Type B pancreatic cell (in vitro differentiated cells): ENCODE measurements around the gene CXCR6. TPM values are rescaled to one million over a fixed set of nuclear protein-coding genes. Genes with fewer than 3 reads are reported as not detected.

Experiments
- DNase-seq: peaks from one replicate; pipeline ENCODE4 v3.0.0; 2021; ENCODE audit warnings: mixed read lengths; ENCODE audit not compliant: unreplicated experiment; ENCODE audit errors: extremely low spot score
- H3K27ac Mint-ChIP-seq: 2 replicates; pipeline ENCODE4 v1.8.0; 2021; ENCODE audit warnings: mild to moderate bottlenecking, mixed read lengths
- H3K27me3 Mint-ChIP-seq: 2 replicates; pipeline ENCODE4 v1.8.0; 2021; ENCODE audit warnings: mixed read lengths
- H3K36me3 Mint-ChIP-seq: 2 replicates; pipeline ENCODE4 v1.8.0; 2021; ENCODE audit warnings: mixed read lengths
- H3K4me1 Mint-ChIP-seq: one replicate; pipeline ENCODE4 v1.8.0; 2021; ENCODE audit warnings: mixed read lengths; ENCODE audit not compliant: unreplicated experiment
- H3K4me3 Mint-ChIP-seq: 2 replicates; pipeline ENCODE4 v1.8.0; 2021; ENCODE audit warnings: mild to moderate bottlenecking, mixed read lengths
- H3K9me3 Mint-ChIP-seq: 2 replicates; pipeline ENCODE4 v1.8.0; 2021; ENCODE audit warnings: mixed read lengths
- total RNA-seq: library from RNA; stranded (reverse); gene quantifications from 2 replicates; pipeline ENCODE4 v1.2.1, GENCODE V29; 2021; ENCODE audit warnings: low replicate concordance
- TF ChIP-seq, protein P1 (sequence below): fragments of 200-600 bp; sonication (generic); conservative IDR thresholded peaks from 2 replicates; pipeline ENCODE4 v1.5.0; 2021; ENCODE audit warnings: antibody characterized with exemption, mild to moderate bottlenecking

The CXCR6 gene
- total RNA-seq, 1 donor from 2014 or later = not detected

DNA sequence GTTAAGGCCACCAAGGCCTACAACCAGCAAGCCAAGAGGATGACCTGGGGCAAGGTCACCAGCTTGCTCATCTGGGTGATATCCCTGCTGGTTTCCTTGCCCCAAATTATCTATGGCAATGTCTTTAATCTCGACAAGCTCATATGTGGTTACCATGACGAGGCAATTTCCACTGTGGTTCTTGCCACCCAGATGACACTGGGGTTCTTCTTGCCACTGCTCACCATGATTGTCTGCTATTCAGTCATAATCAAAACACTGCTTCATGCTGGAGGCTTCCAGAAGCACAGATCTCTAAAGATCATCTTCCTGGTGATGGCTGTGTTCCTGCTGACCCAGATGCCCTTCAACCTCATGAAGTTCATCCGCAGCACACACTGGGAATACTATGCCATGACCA is 3.6 kb downstream of the CXCR6 start:
- Mint-ChIP-seq H3K4me3 (no peak overlapping the region), H3K36me3 (peaks cover 7% of the 10 kb centered on the region), H3K9me3 (no peaks in the 10 kb centered on the region), H3K27me3 (no peaks in the 10 kb centered on the region), H3K27ac (no peak overlapping the region), H3K4me1 (no peaks in the 10 kb centered on the region)
- TF ChIP-seq, protein P1, sequence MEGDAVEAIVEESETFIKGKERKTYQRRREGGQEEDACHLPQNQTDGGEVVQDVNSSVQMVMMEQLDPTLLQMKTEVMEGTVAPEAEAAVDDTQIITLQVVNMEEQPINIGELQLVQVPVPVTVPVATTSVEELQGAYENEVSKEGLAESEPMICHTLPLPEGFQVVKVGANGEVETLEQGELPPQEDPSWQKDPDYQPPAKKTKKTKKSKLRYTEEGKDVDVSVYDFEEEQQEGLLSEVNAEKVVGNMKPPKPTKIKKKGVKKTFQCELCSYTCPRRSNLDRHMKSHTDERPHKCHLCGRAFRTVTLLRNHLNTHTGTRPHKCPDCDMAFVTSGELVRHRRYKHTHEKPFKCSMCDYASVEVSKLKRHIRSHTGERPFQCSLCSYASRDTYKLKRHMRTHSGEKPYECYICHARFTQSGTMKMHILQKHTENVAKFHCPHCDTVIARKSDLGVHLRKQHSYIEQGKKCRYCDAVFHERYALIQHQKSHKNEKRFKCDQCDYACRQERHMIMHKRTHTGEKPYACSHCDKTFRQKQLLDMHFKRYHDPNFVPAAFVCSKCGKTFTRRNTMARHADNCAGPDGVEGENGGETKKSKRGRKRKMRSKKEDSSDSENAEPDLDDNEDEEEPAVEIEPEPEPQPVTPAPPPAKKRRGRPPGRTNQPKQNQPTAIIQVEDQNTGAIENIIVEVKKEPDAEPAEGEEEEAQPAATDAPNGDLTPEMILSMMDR = no peak
- no peak for DNase-seq

DNA sequence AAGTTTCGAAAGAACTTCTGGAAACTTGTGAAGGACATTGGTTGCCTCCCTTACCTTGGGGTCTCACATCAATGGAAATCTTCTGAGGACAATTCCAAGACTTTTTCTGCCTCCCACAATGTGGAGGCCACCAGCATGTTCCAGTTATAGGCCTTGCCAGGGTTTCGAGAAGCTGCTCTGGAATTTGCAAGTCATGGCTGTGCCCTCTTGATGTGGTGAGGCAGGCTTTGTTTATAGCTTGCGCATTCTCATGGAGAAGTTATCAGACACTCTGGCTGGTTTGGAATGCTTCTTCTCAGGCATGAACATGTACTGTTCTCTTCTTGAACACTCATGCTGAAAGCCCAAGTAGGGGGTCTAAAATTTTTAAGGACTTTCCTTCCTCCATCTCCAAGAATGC is 4.1 kb downstream of the CXCR6 start:
- no peaks in the 10 kb centered on the region for H3K27me3 Mint-ChIP-seq
- H3K27ac Mint-ChIP-seq = no peak overlapping the region
- no peak overlapping the region for H3K4me3 Mint-ChIP-seq
- H3K36me3 Mint-ChIP-seq = peaks cover 7% of the 10 kb centered on the region
- no peaks in the 10 kb centered on the region for H3K4me1 Mint-ChIP-seq
- TF ChIP-seq, protein P1 = no peak
- H3K9me3 Mint-ChIP-seq = no peaks in the 10 kb centered on the region
- DNase-seq = no peak

DNA sequence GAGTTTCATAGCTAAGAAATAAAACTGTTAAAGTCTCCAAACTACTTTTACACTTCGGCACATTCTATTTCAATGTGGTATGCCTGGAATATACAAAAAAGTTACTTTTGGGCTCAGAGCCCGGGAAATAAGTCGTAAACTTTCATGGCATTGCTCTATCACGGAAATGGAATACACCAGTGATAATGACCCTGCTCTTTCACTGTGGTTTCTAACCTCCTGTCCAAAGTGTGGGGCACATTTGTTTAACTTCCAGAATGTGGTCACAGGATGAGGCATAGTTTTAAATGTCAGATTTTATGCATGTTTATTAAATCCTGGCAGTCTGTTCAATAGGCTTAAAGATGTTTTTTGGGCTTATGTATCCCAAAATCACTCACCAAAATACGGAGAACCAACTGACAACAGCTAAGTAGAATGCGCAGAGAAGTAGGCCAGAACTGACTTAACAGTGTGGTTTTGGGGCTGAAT is 5.1 kb downstream of the CXCR6 start:
- DNase-seq = no peak
- H3K4me3 Mint-ChIP-seq = no peak overlapping the region

DNA sequence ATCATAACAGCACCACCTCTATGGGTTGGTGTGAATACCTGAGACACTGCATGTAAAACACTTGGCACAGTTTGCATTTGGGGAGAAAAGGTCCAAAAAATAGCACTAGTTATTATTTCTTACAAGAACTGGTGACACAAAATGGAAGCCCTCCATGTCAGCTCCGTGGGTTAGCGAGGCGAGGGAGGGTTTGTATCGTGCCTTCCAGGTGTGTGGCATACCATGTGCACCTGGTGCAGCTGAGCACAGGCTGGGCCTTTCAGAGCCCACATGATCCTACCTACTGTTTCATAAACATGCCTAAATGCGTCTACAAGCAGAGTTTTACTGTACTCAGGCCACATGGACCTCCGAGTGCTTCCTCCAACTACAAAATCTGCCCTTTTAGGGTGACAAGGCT is 5.6 kb downstream of the CXCR6 start:
- Mint-ChIP-seq H3K27ac (no peak overlapping the region), H3K4me1 (no peaks in the 10 kb centered on the region), H3K9me3 (no peaks in the 10 kb centered on the region), H3K27me3 (no peaks in the 10 kb centered on the region), H3K4me3 (no peak overlapping the region), H3K36me3 (peaks cover 10% of the 10 kb centered on the region)
- no peak for DNase-seq
- TF ChIP-seq, protein P1 = no peak

More for the DNA sequence above, 5.1 kb downstream of the CXCR6 start:
- Mint-ChIP-seq H3K36me3 (peaks cover 10% of the 10 kb centered on the region), H3K27me3 (no peaks in the 10 kb centered on the region), H3K9me3 (no peaks in the 10 kb centered on the region), H3K27ac (no peak overlapping the region), H3K4me1 (no peaks in the 10 kb centered on the region)
- TF ChIP-seq, protein P1 = no peak

DNA sequence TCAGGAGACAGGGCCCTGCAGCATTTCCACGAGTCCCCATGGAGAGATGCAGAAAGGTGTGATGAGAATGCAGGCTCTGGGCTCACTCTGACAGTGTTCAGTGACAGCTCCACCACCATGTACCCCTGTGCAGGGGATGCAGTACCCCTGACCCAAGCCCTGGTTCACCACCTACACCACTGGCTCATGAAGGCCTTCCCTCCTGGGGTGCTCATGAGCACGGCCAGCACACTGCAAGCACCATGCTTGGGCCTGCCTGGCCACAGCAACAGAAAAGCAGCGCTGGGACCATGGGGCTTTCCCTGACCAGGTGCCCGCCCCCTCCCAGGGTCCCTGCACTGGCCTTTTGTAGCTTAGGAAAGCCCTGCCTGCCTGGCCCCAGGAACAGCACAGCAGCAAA is 6.2 kb downstream of the CXCR6 start:
- Mint-ChIP-seq H3K36me3 (peaks cover 10% of the 10 kb centered on the region), H3K27me3 (no peaks in the 10 kb centered on the region), H3K27ac (no peak overlapping the region), H3K9me3 (no peaks in the 10 kb centered on the region), H3K4me3 (no peak overlapping the region), H3K4me1 (no peaks in the 10 kb centered on the region)
- DNase-seq = no peak
- TF ChIP-seq, protein P1 = no peak

DNA sequence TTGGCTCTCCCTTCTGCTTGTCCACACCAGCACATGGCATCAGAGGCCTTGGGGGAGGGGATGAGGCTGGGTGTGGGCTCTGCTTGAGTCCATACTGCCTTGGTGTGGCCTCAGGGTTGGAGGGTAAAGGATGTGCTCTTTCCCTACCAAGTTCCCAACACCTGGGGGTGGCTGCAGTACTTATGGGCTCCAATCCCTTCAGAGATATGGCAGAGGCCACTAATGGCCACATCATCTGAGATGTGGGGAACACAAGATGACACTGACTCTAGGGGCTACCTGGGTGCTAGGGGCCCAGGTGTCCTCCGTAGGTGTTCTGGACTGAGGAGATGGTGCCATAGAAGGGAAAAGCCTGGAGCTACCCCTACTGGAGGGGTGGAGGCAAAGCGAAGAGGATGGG is 6.9 kb downstream of the CXCR6 start:
- TF ChIP-seq, protein P1 = no peak

More for the DNA sequence above, 6.9 kb downstream of the CXCR6 start:
- H3K27ac Mint-ChIP-seq = no peak overlapping the region
- H3K36me3 Mint-ChIP-seq = peaks cover 10% of the 10 kb centered on the region
- no peak overlapping the region for H3K4me3 Mint-ChIP-seq
- H3K9me3 Mint-ChIP-seq = no peaks in the 10 kb centered on the region
- H3K27me3 Mint-ChIP-seq = no peaks in the 10 kb centered on the region
- H3K4me1 Mint-ChIP-seq = no peaks in the 10 kb centered on the region
- no peak for DNase-seq
